Stimulated activated CD8-positive, alpha-beta memory T cell treated with anti-CD3 and anti-CD28 coated beads, Interleukin-7, amount 100 ng/mL, for 1 hour (primary cell): ENCODE results near the gene RAB5A.
"Not testable (repeated sequence)": the region's sequence is repeated elsewhere in the genome, so short reads cannot be mapped to it uniquely, and the experiment has no call there.

Experiments used
- DNase-seq, 2 donors: peaks; one replicate each; pipeline ENCODE4 v3.0.0-alpha.2; 2020; ENCODE audit warnings: low read depth in 2 of 2

The RAB5A gene

DNA sequence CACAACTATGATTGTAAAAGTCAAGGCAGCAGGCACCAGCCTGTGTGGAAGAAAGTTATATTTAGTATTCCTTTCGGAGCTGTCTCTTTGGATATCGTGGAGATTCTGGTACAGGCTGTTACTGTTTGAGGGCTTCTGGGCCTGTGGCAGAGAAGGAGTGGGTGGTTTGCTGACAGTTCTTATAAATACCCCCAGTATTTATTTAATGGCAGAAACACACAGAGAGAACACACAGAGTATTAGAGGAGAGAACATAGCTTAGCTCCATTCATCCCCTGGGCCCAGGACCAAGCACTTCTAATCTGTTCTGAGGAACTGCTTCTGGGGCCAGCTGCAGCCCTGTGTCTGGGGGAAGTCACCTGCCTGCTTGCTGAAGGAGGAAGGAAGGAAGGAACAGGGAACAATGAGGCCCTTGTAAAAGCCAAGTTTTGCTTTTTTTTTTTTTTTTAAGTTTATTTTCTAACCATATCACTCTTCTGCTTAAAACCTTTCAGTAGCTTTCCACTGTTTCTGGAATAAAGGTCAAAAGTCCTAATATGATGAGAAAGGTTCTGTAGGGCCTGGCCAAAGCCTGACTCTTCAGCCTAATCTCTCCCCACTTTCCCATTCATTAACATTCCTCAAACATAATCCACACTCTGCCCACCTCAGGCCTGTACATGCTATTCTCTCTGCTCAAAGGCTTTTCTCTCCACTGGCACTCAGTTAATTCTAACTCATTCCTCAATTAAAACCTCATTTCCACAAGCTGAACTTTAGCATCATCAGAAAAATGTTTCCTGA lies 76.9 kb downstream of the RAB5A start:
- DNase-seq = no peak

GRCh38 chr3:20027136-20027535 lies 80.2 kb downstream of the RAB5A start:
- no peak for DNase-seq

DNA sequence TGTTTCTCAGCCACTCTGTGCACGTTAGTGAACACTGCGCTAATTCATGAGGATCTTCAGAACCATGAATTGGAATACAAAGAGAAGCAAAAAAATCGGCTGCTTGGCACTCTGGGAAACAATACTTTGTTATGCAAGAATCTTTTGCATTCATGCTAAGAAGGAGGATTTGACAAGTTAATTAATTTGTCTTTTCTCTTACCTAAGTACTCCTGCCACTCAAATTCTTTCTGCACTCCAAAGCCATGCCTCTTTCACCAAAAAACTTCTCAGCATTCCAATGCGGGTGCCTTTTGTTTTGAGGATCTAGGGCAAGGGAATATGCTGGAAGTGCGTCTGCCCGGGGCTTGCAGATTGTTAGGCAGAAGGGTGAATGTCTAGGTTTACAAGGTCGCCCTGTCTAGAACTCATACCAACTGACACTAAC lies 82.0 kb downstream of the RAB5A start:
- no peak for DNase-seq

GRCh38 chr3:20031939-20032338 lies 85.0 kb downstream of the RAB5A start:
- not testable (repeated sequence) for DNase-seq
